ENCODE data around the gene RBM15.

The RBM15 gene

GRCh38 chr1:110318046-110318445 lies 21.1 kb upstream of the RBM15 start:
- H4K91ac ChIP-seq (ENCODE audit: low read depth, low read length) = no peak overlapping the region
- DNase-seq = no peak
- no peaks in the 10 kb centered on the region for H3K27me3 ChIP-seq (ENCODE audit: insufficient read depth, low read length)
- no peaks in the 10 kb centered on the region for H3K79me2 ChIP-seq (ENCODE audit: control insufficient read depth, insufficient read depth, low read length, poor library complexity)
- H3K4me3 ChIP-seq (ENCODE audit: low read depth, low read length) = no peak overlapping the region
- no peak overlapping the region for H3K27ac ChIP-seq (ENCODE audit: low read depth, low read length)
- H3K14ac ChIP-seq (ENCODE audit: low read length) = no peak overlapping the region
- no peak overlapping the region for H3K4ac ChIP-seq (ENCODE audit: low read depth, low read length)
- no peak overlapping the region for H3K9ac ChIP-seq (ENCODE audit: low read length)
- no peak overlapping the region for H3K4me2 ChIP-seq (ENCODE audit: low read length)
- H4K12ac ChIP-seq (ENCODE audit: low read depth, low read length) = no peak overlapping the region
- H2AK5ac ChIP-seq (ENCODE audit: low read length) = no peak overlapping the region
- no peaks in the 10 kb centered on the region for H3K79me1 ChIP-seq (ENCODE audit: low read length)
- H3K23ac ChIP-seq (ENCODE audit: low read length) = no peak overlapping the region
- H2BK12ac ChIP-seq (ENCODE audit: low read length) = no peak overlapping the region
- H3K18ac ChIP-seq (ENCODE audit: low read length) = no peak overlapping the region
- H2BK5ac ChIP-seq (ENCODE audit: low read depth, low read length, poor library complexity) = no peak overlapping the region
- H3K4me1 ChIP-seq (ENCODE audit: control insufficient read depth in 1 of 2, insufficient read depth in 2 of 2, low read length in 2 of 2) = no peaks in the 10 kb centered on the region
- no peak overlapping the region for H4K8ac ChIP-seq (ENCODE audit: low read depth, low read length)
- no peaks in the 10 kb centered on the region for H3K36me3 ChIP-seq (ENCODE audit: control insufficient read depth in 1 of 2, insufficient read depth in 2 of 2, low read length in 2 of 2)
- H2BK120ac ChIP-seq (ENCODE audit: insufficient read depth, low read length, poor library complexity) = no peak overlapping the region
- H3K9me3 ChIP-seq (ENCODE audit: insufficient read depth, low read depth, low read length) = no peaks in the 10 kb centered on the region
- H2AFZ ChIP-seq (ENCODE audit: insufficient read depth, low read length, poor library complexity) = no peak overlapping the region
- WGBS (ENCODE audit: extremely low coverage, insufficient coverage, insufficient read length) = no CpG with 5 or more reads among the region's 4 CpGs

- WGBS (ENCODE audit: extremely low coverage, insufficient coverage, insufficient read length) = no CpG with 5 or more reads among the region's 4 CpGs
- no peaks in the 10 kb centered on the region for H3K9me3 ChIP-seq (ENCODE audit: insufficient read depth, low read depth, low read length)
- H3K4me3 ChIP-seq (ENCODE audit: low read depth, low read length) = no peak overlapping the region
- H4K12ac ChIP-seq (ENCODE audit: low read depth, low read length) = no peak overlapping the region
- H3K4me1 ChIP-seq (ENCODE audit: control insufficient read depth in 1 of 2, insufficient read depth in 2 of 2, low read length in 2 of 2) = no peaks in the 10 kb centered on the region
- no peaks in the 10 kb centered on the region for H3K36me3 ChIP-seq (ENCODE audit: control insufficient read depth in 1 of 2, insufficient read depth in 2 of 2, low read length in 2 of 2)
- no peaks in the 10 kb centered on the region for H3K79me2 ChIP-seq (ENCODE audit: control insufficient read depth, insufficient read depth, low read length, poor library complexity)
- H4K91ac ChIP-seq (ENCODE audit: low read depth, low read length) = no peak overlapping the region
- no peak overlapping the region for H3K14ac ChIP-seq (ENCODE audit: low read length)
- no peak overlapping the region for H3K9ac ChIP-seq (ENCODE audit: low read length)
- H3K4me2 ChIP-seq (ENCODE audit: low read length) = no peak overlapping the region
- no peak for DNase-seq
- no peak overlapping the region for H2BK5ac ChIP-seq (ENCODE audit: low read depth, low read length, poor library complexity)
- no peak overlapping the region for H2BK12ac ChIP-seq (ENCODE audit: low read length)
- H4K8ac ChIP-seq (ENCODE audit: low read depth, low read length) = no peak overlapping the region
- H3K79me1 ChIP-seq (ENCODE audit: low read length) = no peaks in the 10 kb centered on the region
- no peak overlapping the region for H3K23ac ChIP-seq (ENCODE audit: low read length)
- no peak overlapping the region for H2BK120ac ChIP-seq (ENCODE audit: insufficient read depth, low read length, poor library complexity)
- no peaks in the 10 kb centered on the region for H3K27me3 ChIP-seq (ENCODE audit: insufficient read depth, low read length)
- no peak overlapping the region for H2AFZ ChIP-seq (ENCODE audit: insufficient read depth, low read length, poor library complexity)
- no peak overlapping the region for H2AK5ac ChIP-seq (ENCODE audit: low read length)
- H3K27ac ChIP-seq (ENCODE audit: low read depth, low read length) = no peak overlapping the region
- H3K4ac ChIP-seq (ENCODE audit: low read depth, low read length) = no peak overlapping the region
- H3K18ac ChIP-seq (ENCODE audit: low read length) = no peak overlapping the region
Measured at GRCh38 chr1:110319332-110320167, 19.6 kb upstream of the RBM15 start.

GRCh38 chr1:110320168-110320518 lies 19.0 kb upstream of the RBM15 start:
- Histone ChIP-seq H3K27ac (ENCODE audit: low read depth, low read length) (no peak overlapping the region), H2BK120ac (ENCODE audit: insufficient read depth, low read length, poor library complexity) (no peak overlapping the region), H2BK12ac (ENCODE audit: low read length) (no peak overlapping the region), H2BK5ac (ENCODE audit: low read depth, low read length, poor library complexity) (no peak overlapping the region), H2AFZ (ENCODE audit: insufficient read depth, low read length, poor library complexity) (no peak overlapping the region), H4K12ac (ENCODE audit: low read depth, low read length) (no peak overlapping the region), H3K4me2 (ENCODE audit: low read length) (no peak overlapping the region), H3K79me1 (ENCODE audit: low read length) (no peaks in the 10 kb centered on the region), H3K9ac (ENCODE audit: low read length) (no peak overlapping the region), H3K79me2 (ENCODE audit: control insufficient read depth, insufficient read depth, low read length, poor library complexity) (no peaks in the 10 kb centered on the region), H3K4me3 (ENCODE audit: low read depth, low read length) (no peak overlapping the region), H4K8ac (ENCODE audit: low read depth, low read length) (no peak overlapping the region), H3K36me3 (ENCODE audit: control insufficient read depth in 1 of 2, insufficient read depth in 2 of 2, low read length in 2 of 2) (no peaks in the 10 kb centered on the region), H3K14ac (ENCODE audit: low read length) (no peak overlapping the region), H3K23ac (ENCODE audit: low read length) (no peak overlapping the region), H3K18ac (ENCODE audit: low read length) (no peak overlapping the region), H3K9me3 (ENCODE audit: insufficient read depth, low read depth, low read length) (no peaks in the 10 kb centered on the region), H3K4me1 (ENCODE audit: control insufficient read depth in 1 of 2, insufficient read depth in 2 of 2, low read length in 2 of 2) (no peaks in the 10 kb centered on the region), H4K91ac (ENCODE audit: low read depth, low read length) (no peak overlapping the region), H2AK5ac (ENCODE audit: low read length) (no peak overlapping the region), H3K4ac (ENCODE audit: low read depth, low read length) (no peak overlapping the region), H3K27me3 (ENCODE audit: insufficient read depth, low read length) (no peaks in the 10 kb centered on the region)
- DNase-seq = no peak
- WGBS (ENCODE audit: extremely low coverage, insufficient coverage, insufficient read length) = no CpG with 5 or more reads among the region's 1 CpG

- Histone ChIP-seq H3K4ac (ENCODE audit: low read depth, low read length) (no peak overlapping the region), H3K79me2 (ENCODE audit: control insufficient read depth, insufficient read depth, low read length, poor library complexity) (no peaks in the 10 kb centered on the region), H2BK120ac (ENCODE audit: insufficient read depth, low read length, poor library complexity) (no peak overlapping the region), H4K12ac (ENCODE audit: low read depth, low read length) (no peak overlapping the region), H3K27me3 (ENCODE audit: insufficient read depth, low read length) (no peaks in the 10 kb centered on the region), H2AK5ac (ENCODE audit: low read length) (no peak overlapping the region), H3K36me3 (ENCODE audit: control insufficient read depth in 1 of 2, insufficient read depth in 2 of 2, low read length in 2 of 2) (no peaks in the 10 kb centered on the region), H3K4me1 (ENCODE audit: control insufficient read depth in 1 of 2, insufficient read depth in 2 of 2, low read length in 2 of 2) (no peaks in the 10 kb centered on the region), H3K9ac (ENCODE audit: low read length) (no peak overlapping the region), H3K9me3 (ENCODE audit: insufficient read depth, low read depth, low read length) (no peaks in the 10 kb centered on the region), H3K18ac (ENCODE audit: low read length) (no peak overlapping the region), H3K4me2 (ENCODE audit: low read length) (no peak overlapping the region), H3K4me3 (ENCODE audit: low read depth, low read length) (no peak overlapping the region), H3K23ac (ENCODE audit: low read length) (no peak overlapping the region), H4K91ac (ENCODE audit: low read depth, low read length) (no peak overlapping the region), H3K14ac (ENCODE audit: low read length) (no peak overlapping the region), H2BK12ac (ENCODE audit: low read length) (no peak overlapping the region), H2AFZ (ENCODE audit: insufficient read depth, low read length, poor library complexity) (no peak overlapping the region), H4K8ac (ENCODE audit: low read depth, low read length) (no peak overlapping the region), H3K27ac (ENCODE audit: low read depth, low read length) (no peak overlapping the region), H3K79me1 (ENCODE audit: low read length) (no peaks in the 10 kb centered on the region), H2BK5ac (ENCODE audit: low read depth, low read length, poor library complexity) (no peak overlapping the region)
- no CpG with 5 or more reads among the region's 2 CpGs for WGBS (ENCODE audit: extremely low coverage, insufficient coverage, insufficient read length)
- DNase-seq = no peak
Measured at GRCh38 chr1:110321045-110321444, 18.1 kb upstream of the RBM15 start.
